T-helper 17 cell (primary cell): Measurements from ENCODE around the gene CNTNAP3B. TPM values are rescaled to one million over a fixed set of nuclear protein-coding genes. Genes with fewer than 3 reads are reported as not detected.
"Not testable (repeated sequence)": the region's sequence is repeated elsewhere in the genome, so short reads cannot be mapped to it uniquely, and the experiment has no call there.

Experiments
- ATAC-seq: fragments of 150-1000 bp; cut with Tn5 transposase; 2 replicates; pipeline ENCODE4 v1.10.0; 2021; ENCODE audit warnings: mild to moderate bottlenecking, moderate library complexity
- DNase-seq, 3 donors: peaks; one replicate each; pipeline versions ENCODE4 v3.0.0 to v3.0.0-alpha.2; 2020 to 2021
- H3K9me3 ChIP-seq: one replicate; pipeline ENCODE4 v1.7.0; 2013; ENCODE audit warnings: low read length, mild to moderate bottlenecking; ENCODE audit not compliant: control insufficient read depth, poor library complexity, severe bottlenecking
- H3K27ac Mint-ChIP-seq: one replicate; pipeline ENCODE4 v1.8.0; 2022; ENCODE audit warnings: mild to moderate bottlenecking, moderate library complexity, mixed read lengths
- H3K27me3 Mint-ChIP-seq: one replicate; pipeline ENCODE4 v1.8.0; 2022; ENCODE audit warnings: mixed read lengths
- H3K36me3 Mint-ChIP-seq: one replicate; pipeline ENCODE4 v1.8.0; 2022; ENCODE audit warnings: low read depth, mixed read lengths
- H3K4me1 Mint-ChIP-seq: one replicate; pipeline ENCODE4 v1.8.0; 2022; ENCODE audit warnings: mild to moderate bottlenecking, mixed read lengths
- H3K4me3 Mint-ChIP-seq: one replicate; pipeline ENCODE4 v1.8.0; 2022; ENCODE audit warnings: mild to moderate bottlenecking, moderate library complexity, mixed read lengths
- total RNA-seq, 4 donors: library from RNA in 2 of 4; stranded (reverse) in 2 of 4; gene quantifications; one replicate each; pipeline ENCODE4 v1.2.3 and lab custom pipeline; 2022 to 2026

The CNTNAP3B gene
- total RNA-seq, 2 donors from 2014 or later: 0.37 TPM; not detected in 1

DNA sequence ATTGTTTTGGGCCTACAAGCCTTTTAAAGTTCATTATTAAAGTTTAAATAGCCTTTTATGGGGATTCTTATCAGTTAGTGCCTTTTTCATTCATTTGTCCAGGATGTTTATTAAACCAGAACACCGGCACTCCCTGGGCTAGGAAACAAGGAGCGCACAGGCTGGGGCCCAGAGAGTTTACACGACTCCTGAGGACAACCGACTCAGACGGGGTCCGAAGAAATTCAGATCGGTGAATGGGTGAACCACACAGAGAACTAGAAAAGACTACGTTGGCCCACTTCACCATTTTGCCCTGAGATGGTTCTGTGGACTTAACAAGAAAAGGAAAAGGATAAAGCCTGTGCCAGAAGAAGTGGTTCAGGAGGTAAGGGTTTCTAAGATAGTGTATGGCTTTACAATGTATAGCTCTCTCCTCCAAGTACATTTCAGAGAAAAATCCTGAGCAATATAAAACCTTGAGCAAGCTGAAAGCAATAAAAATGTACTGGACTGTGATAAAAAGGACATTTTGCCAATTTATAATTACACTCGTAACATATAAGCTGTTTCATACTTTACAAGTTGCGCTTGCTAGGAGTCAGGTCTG lies 84.7 kb downstream of the CNTNAP3B start:
- not testable (repeated sequence) for H3K9me3 ChIP-seq, H3K4me1 Mint-ChIP-seq, H3K4me3 Mint-ChIP-seq, H3K27ac Mint-ChIP-seq, ATAC-seq, DNase-seq, H3K27me3 Mint-ChIP-seq, H3K36me3 Mint-ChIP-seq

DNA sequence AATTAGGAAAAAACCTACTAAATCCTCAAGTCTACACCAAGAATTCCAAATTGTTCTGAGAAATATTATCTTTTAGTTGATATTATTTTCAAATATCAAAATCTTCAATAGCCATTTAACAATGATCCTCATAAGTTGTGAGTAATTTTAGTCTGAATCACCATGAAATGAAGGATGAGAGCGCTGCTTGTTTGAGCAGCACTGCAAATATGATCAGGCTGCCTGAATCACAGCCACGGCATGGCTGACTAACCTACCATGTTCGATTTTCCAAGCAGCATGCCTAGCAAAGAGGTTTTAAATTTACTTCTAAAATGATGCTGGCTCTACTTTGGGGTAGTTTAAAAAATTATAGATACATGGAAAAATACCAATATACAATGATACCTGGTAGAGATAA lies 95.7 kb downstream of the CNTNAP3B start:
- H3K36me3 Mint-ChIP-seq, H3K4me3 Mint-ChIP-seq, H3K27me3 Mint-ChIP-seq, DNase-seq, H3K9me3 ChIP-seq, H3K27ac Mint-ChIP-seq, H3K4me1 Mint-ChIP-seq, ATAC-seq: not testable (repeated sequence)

GRCh38 chr9:42020639-42021038 lies 108.6 kb downstream of the CNTNAP3B start:
- H3K9me3 ChIP-seq, H3K4me3 Mint-ChIP-seq, ATAC-seq, H3K4me1 Mint-ChIP-seq, H3K36me3 Mint-ChIP-seq, H3K27me3 Mint-ChIP-seq, DNase-seq, H3K27ac Mint-ChIP-seq: not testable (repeated sequence)

DNA sequence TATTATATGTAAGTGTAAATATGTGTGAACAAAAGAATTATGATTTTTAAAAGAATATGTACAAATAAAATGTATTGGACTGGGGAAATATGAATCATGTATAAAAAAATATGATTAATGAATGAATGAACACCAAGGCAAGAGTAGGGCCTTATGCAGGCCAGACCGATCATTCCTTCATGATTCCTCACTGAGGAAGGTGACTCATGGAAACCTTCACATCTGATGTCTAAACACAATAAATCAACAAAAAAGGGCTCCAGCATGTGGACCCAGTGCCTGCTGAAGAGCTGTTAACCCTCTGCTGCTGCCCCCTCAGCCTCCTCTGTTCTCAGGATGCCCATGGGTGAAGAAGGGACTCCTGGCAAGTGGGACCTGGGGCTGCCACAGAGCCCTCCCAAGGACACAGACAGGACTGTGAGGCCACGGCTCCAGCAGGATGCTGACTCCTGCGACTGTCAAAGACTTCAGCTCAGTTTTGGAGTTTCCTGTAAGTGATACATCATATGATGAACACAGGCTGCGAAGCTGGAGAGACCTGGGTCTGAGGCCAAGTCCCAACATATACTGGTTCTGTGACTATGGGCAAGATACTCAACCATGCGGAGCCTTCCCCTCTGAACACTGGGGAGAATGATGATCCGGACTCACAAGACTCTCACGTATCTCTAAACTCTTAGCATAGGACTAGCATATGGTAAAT lies 110.9 kb downstream of the CNTNAP3B start:
- not testable (repeated sequence) for DNase-seq, ATAC-seq, H3K36me3 Mint-ChIP-seq, H3K4me3 Mint-ChIP-seq, H3K4me1 Mint-ChIP-seq, H3K27ac Mint-ChIP-seq, H3K27me3 Mint-ChIP-seq, H3K9me3 ChIP-seq

DNA sequence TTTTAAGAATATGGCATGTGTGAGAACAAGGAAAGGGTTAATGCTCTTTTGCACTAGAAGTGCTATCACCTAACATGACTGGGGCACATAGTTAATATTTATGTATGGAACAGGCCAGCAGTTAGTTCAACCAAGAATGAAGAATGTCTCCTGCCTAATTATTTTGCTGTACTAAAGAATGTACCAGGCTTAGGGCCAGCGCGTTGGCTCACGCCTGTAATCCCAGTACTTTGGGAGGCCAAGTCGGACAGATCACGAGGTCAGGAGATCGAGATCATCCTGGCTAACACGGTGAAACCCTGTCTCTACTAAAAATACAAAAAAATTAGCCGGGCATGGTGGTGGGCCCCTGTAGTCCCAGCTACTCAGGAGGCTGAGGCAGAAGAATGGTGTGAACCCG lies 114.9 kb downstream of the CNTNAP3B start:
- not testable (repeated sequence) for H3K36me3 Mint-ChIP-seq, DNase-seq

GRCh38 chr9:41991607-41992006 lies 137.6 kb downstream of the CNTNAP3B start:
- H3K36me3 Mint-ChIP-seq, H3K9me3 ChIP-seq, H3K4me3 Mint-ChIP-seq, ATAC-seq, DNase-seq, H3K27ac Mint-ChIP-seq, H3K4me1 Mint-ChIP-seq, H3K27me3 Mint-ChIP-seq: not testable (repeated sequence)

More for the DNA sequence above, 114.9 kb downstream of the CNTNAP3B start:
- H3K4me3 Mint-ChIP-seq, H3K4me1 Mint-ChIP-seq, ATAC-seq, H3K9me3 ChIP-seq, H3K27me3 Mint-ChIP-seq, H3K27ac Mint-ChIP-seq: not testable (repeated sequence)

DNA sequence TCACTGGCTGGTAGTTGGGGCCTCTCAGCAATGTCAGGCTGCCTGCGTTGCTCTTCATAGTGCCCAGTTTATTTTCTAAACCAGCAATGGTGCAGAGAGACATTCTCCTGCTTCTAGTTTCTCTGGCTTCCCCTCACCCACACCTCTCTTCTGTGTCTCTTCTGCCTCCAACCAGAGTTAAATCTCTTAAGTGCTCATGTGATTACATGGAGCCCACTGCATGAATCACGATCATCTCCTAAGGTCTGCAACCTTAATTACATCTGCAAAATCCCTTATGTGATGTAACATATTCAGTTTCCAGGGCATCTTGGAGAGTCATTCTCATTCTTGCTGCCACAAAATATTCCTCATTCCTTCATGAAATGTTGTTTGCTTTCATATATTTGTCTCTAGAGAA lies 149.0 kb downstream of the CNTNAP3B start:
- not testable (repeated sequence) for ATAC-seq, H3K27ac Mint-ChIP-seq, H3K27me3 Mint-ChIP-seq, H3K4me3 Mint-ChIP-seq, H3K4me1 Mint-ChIP-seq, H3K9me3 ChIP-seq, DNase-seq, H3K36me3 Mint-ChIP-seq

DNA sequence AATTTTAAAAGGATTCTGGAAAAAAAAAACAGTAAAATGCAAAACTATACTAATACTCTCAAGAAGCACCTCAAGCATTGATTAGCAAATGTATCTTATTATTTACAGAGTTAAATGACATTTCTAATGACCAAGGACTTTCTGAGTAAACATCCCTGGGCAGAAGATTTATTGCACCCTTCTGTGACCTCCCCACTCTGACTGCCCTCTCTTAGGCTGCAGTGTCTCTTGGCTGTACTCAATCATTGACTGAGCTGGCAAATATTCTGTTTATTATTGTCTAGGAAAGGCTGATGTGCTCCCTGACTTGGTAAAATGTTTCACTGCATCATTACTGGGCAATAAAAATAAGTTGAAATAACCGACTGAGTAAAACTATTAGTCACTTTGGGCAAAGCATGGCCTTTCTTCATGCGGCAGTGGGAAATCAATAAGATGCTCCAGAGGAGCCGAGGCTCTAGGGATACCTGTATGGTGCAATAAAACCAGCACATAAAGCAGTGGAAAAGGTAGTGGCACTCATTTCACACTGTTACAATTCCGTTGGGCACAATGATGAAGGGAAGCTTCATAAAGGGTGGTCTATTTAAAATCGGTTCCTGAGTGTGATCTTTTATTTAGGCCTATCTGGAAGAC lies 151.1 kb downstream of the CNTNAP3B start:
- DNase-seq, H3K27ac Mint-ChIP-seq, H3K27me3 Mint-ChIP-seq, H3K4me1 Mint-ChIP-seq, ATAC-seq, H3K4me3 Mint-ChIP-seq, H3K36me3 Mint-ChIP-seq, H3K9me3 ChIP-seq: not testable (repeated sequence)

DNA sequence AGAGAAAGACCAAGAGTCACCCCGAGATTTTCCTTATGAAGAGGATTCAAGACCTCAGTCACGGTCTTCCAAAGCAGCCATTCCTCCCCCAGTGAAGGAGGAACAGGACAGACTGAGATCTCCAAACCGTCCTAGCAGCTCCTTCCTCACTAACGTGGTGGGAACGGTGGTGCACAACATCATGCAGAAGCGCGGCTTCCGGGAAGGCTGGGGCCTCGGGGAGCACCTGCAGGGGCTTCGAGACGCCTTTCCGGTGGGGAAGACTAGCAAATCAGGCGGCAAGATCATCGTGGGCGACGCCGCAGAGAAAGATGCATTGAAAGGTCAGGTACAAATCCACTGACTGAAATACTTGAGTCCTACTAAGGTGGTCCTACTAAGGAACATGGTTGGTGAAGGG lies 154.3 kb downstream of the CNTNAP3B start:
- ATAC-seq, H3K27ac Mint-ChIP-seq, H3K4me3 Mint-ChIP-seq: not testable (repeated sequence)

DNA sequence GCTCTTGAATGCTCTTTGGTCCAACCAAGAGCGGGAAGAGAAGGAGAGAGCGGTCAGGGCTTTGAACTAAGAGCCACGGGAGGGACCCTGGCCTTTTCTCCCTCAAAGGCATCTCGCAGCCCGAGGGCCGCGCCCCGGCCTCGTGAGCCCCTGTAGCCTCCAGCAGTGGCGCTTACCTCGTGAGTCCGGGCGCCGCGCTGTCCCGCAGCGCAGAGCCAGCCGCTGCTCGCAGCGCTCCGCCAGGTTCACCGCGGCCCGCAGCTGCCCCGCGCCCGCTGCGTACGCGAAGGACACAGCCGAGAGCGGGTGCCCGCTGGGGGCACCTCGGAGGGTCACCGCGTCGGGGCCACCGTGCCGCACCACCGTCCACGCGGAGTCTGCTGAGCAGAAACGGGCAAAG lies 176.2 kb downstream of the CNTNAP3B start:
- ATAC-seq, H3K36me3 Mint-ChIP-seq, H3K27me3 Mint-ChIP-seq, H3K9me3 ChIP-seq, DNase-seq, H3K4me3 Mint-ChIP-seq, H3K4me1 Mint-ChIP-seq, H3K27ac Mint-ChIP-seq: not testable (repeated sequence)

More for the DNA sequence above, 154.3 kb downstream of the CNTNAP3B start:
- not testable (repeated sequence) for H3K4me1 Mint-ChIP-seq, DNase-seq, H3K9me3 ChIP-seq, H3K36me3 Mint-ChIP-seq, H3K27me3 Mint-ChIP-seq

DNA sequence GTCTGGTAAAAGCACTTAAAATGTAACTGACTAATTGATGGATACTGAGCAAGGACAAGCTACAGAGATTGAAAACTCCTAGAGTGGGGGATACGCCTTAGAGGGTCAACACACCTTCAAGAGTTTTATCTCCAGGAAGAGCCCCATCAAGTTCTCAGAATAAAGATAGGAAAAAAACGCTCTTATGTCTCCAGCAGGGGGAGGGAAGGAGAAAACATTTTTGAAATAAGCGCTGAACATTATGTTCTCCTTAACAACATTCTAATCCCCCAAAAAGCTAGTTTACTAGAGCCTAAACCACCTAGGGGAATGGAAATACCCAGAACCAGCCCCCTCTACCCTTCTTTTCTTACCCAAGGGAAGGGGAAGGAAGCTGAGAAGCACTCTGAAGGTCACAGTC lies 187.5 kb downstream of the CNTNAP3B start:
- H3K36me3 Mint-ChIP-seq, H3K4me3 Mint-ChIP-seq, H3K9me3 ChIP-seq, H3K27ac Mint-ChIP-seq, ATAC-seq, H3K4me1 Mint-ChIP-seq, H3K27me3 Mint-ChIP-seq, DNase-seq: not testable (repeated sequence)

- not testable (repeated sequence) for H3K4me1 Mint-ChIP-seq, H3K27ac Mint-ChIP-seq, ATAC-seq, H3K36me3 Mint-ChIP-seq, DNase-seq, H3K27me3 Mint-ChIP-seq, H3K4me3 Mint-ChIP-seq, H3K9me3 ChIP-seq
Observed at GRCh38 chr9:41938143-41938542, 191.1 kb downstream of the CNTNAP3B start.

GRCh38 chr9:41935727-41936126 lies 193.5 kb downstream of the CNTNAP3B start:
- not testable (repeated sequence) for DNase-seq, H3K4me3 Mint-ChIP-seq, H3K36me3 Mint-ChIP-seq, H3K27ac Mint-ChIP-seq, H3K4me1 Mint-ChIP-seq, ATAC-seq, H3K9me3 ChIP-seq, H3K27me3 Mint-ChIP-seq

DNA sequence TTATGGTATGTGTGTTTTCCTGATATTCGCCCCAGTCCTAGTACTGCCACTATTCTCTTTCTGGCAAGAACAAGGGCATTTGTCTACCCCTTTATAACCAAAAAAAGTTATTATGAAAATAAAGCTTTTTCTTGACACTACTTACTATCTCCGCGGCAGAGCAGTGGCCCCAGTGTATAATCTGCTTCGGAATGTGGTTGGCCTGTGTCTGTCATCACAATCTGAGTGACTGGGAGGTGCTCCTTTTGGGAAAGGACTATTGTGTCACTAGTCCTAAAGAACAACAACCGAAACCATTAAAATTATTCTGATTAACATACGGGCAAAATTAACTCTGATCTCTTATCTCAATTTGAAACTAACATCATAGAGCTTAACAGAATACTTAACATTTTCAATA lies 200.1 kb downstream of the CNTNAP3B start:
- not testable (repeated sequence) for ATAC-seq, H3K27me3 Mint-ChIP-seq

More for the DNA sequence above, 200.1 kb downstream of the CNTNAP3B start:
- H3K9me3 ChIP-seq, DNase-seq, H3K27ac Mint-ChIP-seq, H3K4me3 Mint-ChIP-seq, H3K36me3 Mint-ChIP-seq, H3K4me1 Mint-ChIP-seq: not testable (repeated sequence)
